ENCODE data around the gene ENPP6.

ENPP6 gene

DNA sequence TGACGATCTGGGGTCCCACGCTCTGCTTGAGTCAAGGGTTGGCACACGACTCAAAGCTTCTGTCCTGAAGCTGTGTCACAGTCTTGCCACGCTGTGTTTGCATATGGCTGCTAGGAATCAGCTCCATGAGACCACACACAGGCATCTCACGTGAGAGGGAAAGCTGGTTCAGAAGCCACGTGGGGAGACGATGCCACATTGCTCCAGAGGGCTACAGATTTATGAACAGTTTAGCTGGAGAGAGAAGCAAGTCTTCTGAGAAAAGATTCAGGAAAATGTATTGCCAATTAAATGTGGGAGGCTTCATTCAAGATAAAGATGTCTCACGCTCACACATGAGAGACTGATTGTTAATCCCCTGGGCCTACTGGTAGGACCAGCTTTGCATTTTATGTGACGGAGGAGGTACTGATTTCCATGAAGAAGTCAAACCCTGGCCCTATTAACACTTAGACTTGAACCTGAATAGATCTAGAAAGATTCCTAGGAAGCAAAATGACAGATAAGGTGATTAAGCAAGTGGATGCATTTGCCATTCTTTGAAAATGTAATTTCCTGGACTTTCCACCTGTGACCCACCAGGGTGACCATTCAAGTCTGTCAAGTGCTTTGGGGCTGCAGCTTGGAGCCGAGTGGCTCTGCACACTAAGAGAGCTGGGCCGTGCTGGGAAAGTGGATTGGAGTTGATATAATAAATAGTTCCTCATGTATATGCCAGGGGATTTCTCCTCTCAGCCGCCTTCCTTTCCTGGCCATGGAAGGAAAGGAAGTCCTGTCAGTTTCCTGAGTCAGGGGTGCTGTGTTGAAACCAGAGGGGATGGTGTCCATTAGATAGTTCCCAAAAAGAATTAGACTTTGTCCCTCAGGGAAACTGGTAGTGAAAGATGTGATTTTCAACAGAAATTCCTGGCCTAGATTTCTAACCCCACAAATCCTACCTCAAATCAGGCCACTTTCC lies 29.0 kb downstream of the ENPP6 start:
- DNase-seq = no peak

DNA sequence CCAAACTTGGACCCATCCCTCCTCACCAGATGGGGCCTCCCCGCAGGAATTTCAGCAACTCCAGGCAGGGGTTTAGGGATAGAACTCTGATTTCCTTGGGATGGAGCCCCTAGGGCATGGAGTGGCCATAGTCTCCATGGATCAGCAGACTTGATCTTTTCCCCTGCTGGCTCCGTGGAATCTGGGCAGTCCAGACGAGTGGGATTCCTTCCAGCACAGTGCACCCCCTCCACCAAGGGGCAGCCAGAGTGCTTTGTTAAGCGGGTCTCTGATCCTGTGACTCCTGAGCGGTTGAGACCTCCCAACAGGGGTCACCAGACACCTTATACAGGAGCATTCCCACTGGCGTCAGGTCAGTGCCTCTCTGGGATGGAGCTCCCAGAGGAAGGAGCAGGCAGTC lies 40.4 kb downstream of the ENPP6 start:
- DNase-seq = no peak

DNA sequence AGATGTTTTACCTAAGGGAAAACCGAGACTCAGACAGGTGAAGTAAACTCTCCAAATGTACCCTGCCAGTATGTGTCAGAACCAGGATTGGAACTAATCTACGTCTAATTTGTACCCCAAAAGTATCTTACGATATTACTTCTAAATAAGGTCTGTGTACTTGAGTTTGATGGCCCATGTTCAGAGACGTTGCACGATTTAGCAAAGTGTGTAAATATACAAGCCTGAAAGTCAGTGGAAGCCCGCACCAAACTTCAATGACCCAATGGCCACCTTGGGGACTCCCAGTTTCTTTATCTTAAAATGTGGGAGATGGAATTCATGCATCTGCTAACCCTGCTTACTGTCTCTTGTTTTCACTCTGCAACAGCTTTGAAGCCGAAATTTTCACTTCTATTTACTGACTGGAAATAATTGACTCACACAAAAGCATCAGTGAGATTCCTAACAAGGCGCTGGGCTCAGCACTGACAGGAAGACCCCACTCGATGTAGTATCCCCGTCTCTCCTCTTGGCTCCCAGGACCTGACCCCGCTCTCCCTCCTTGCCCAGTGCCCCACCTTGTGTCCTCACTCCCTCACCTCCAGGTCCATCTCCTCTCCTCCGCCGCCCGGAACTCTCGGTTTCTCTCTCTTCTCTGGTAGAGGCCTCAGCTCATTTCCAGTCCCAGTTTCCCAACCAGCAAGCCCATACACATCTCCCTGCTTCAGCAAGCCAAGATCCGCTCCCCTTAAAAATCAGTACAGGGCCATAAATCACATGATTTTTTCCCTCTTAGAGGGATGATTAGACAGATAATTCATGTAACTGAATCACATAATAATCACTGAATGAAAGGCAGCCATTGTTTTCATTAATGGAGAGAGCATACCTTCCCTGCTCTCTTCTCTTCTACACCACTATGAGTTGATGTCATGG lies 42.8 kb downstream of the ENPP6 start:
- no peak for DNase-seq

DNA sequence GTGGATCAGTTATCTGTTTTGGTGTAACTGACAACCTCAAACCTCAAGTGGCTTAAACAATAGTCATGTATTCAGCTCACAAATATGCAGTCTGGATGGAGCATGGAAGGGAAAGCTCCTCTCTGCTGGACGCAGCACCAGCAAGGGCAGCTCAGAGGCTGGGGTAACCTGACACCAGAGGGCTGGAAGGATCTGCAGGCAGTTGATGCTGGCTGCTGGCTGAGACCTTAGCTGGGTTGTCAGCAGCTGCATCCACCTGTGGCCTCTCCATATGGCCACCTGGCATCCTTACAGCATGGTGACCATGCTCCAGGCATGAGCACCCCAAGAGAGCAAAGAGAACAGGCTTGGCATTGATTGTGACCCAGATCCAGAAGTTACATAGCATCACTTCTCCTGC lies 46.7 kb downstream of the ENPP6 start:
- no peak for DNase-seq

DNA sequence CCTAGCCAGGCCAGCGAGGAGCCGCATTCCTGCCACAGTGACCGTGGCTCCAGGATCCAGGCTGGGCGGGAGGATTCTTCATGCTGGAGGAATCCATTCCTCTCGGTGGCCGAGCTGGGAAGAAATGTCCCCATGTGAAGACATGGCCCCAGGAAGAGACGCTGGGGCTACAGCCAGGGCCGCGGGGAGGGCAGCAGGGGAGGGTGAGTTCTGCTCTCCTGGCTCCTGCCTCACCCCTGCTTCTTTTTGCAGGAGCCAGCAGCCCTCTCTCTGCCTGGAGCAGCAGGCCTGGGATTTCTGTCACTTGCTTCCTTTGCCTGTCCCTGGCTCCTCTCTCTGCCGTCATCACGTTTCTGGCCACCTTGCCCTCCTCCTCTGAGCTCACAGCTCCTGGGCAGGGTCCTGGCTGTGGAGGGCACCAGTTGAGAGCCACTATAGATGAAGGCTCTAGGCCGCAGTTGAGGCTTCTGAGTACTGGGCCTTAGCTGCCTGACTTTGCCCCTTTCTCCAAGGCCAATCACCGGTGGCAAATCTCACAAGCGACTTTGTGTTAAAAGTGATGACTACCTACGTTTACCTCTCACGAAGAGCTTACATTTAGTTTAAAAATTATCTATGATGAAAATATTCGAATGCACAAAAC lies 48.3 kb downstream of the ENPP6 start:
- no peak for DNase-seq

DNA sequence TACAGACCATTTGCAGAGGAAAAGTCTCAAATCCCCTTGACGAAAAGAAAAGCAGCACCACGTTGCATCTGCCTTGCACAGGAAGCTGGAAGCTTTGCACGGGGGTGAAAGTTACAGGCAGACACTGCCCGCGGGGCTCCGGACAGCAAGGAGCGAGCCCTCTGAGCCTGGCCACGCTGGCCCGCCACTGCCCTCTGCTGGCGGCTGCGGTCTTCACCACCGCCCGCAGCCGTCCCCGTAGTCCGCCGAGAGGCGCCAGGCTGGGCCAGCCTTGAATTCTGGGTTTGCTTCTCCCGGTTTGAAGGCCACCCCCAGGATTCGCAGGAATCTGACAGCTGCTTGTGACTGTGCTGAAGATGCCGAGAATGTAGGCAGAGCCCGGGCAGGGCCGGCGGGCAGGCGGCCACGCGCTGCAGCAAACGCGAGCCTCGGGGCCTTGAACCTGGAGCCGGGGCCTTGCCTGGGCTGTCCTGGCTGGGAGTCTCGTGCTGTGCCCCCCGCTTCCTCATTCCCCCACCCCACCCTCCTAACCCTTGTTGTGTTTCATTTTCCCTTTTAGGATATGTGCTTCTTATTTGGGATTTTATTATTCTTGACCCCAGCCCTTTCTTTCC lies 49.2 kb downstream of the ENPP6 start:
- peak; percentile 8 for DNase-seq

DNA sequence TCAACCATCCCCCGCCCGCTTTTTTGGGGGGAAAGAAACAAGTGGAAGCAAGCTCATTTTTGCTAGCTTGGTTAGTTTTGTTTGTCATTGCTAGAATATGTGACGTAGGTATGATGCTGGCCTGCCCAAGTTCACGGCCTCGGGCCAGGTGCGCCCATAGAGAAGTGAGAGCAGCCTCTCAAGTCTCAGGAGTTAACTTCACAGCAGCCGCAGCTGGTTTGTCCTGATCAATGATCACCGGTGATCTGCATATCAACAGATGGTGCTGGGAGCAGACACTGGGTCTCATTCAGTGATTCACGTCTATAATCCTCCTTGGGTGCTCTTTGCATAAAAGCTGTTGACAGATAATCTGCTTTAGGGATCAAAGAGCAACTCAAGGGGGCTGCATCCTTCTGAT lies 50.1 kb downstream of the ENPP6 start:
- no peak for DNase-seq

DNA sequence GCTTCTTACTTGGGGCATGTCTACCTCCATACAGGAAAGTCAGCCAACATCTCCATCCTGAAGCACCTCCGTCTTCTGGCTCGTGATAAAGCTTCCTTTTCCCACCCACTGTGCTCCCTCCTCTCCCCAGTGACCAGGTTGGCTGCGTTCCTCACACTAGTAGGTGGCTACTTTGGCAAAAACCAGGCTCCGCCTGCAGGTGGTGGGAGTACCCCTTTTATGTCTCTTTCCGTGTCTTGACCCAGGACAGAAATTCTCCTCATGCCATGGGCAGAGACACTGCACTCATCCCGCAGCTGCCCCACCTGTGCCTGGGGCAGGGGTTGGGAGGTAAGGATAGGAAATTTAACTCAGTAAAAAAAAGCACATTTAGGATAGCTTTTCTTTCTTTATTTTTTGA lies 50.9 kb downstream of the ENPP6 start:
- no peak for DNase-seq

DNA sequence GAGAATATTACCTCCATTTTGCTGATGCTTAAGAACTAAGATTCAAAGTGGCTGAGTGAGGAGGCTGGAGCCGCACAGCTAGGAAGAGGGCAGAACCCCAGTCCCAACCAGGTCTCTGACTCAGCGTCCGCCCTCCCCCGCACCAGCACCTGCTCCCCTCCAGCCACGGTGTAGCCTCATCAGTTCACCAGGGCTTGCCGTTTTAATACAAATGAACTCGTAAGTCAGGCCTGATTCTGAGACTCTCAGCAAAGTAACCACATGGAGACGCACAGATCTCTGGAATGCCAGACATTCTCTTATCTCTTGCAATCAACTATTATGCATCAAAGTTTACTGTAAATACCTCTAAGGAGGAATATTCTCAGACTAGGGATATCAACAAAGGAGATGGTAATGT lies 52.4 kb downstream of the ENPP6 start:
- no peak for DNase-seq

DNA sequence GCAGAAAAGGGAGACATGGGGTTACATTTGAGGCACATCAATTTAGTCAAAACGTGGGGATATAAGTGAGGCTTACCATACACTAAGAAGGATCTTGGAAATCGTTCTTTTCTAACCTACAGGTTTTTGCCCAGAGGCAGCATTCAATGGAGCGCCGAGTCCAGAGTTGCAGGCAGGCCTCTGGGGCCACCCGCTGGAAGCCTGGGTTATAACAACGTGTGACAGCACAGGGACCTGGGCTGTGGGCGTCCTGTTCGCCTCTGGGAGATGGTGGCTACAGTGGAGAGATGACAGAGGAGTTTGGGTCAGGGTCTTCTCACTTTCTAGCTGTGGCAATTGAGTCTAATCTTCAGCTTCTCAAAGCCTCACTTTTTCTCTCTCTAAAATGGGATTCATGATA lies 53.9 kb downstream of the ENPP6 start:
- no peak for DNase-seq

DNA sequence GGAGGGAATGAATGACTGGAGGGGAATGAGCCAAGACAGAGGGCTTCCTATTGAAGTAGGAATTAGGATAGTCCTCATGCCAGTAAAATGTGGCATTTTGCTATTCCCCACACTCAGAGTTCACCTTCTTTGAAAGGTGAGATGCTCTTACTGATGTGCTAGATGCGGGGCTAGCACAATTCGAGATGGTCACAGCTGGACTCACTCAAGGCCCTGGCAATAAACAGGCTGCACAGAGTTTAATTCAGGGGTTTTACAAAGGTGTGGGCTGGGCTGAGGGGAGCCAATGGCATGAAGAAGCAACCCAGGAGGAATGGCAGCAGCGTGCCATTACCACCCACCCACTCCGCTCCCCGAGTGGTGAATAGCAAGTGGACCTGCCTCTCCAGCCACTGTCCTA lies 55.1 kb downstream of the ENPP6 start:
- DNase-seq = no peak

DNA sequence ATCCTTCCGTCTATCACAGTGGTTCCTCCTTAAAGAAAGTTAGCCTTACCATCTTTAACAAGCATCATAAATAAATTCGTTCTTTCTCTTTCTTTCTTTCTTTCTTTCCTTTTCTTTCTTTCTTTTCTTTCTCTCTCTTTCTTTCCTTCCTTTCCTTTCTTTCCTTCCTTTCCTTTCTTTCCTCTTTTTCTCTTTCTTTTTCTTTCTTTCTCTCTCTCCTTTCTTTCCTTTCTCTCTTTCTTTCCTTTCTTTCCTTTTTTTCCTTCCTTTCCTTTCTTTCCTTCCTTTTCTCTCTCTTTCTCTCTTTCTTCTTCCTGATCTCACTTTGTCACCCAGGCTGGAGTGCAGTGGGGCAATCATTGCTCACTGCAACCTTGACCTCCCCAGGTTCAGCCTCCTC lies 60.4 kb downstream of the ENPP6 start:
- DNase-seq = no peak

DNA sequence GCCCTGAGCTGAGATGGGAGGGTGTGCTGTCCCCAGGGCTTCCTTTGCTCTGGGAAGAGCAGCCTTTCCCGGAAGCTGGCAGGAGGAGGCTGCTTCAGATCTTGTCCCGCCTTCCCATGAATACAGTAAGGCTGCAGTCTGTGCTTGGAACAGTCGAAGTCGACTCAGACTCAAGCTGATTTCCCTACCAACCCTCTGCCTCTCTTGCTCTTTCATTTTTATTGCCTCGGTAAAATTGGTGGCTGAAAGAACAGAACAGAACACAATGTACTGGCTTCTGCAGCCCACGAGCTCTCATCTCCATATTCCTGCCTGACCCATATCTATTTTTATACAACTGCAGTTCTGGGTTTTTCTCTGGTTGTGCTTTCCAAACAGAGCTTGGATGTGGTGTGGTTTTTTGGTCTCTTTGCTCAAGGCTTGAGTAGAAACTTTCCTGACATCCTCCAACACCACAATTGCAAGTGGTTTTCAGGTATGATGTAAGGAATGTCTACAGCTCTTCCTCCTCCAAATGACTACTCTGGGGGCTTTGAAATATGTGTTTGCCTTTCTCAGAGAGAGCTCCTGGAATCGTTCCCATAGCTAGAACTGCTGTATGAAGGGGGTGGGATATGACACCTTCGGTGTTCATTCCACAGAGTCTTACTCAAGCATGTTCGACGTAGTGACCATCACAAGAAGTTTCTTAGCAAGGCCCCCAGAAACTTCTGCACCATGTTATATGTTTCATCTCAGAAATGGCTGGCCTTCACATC lies 61.3 kb downstream of the ENPP6 start:
- no peak for DNase-seq

DNA sequence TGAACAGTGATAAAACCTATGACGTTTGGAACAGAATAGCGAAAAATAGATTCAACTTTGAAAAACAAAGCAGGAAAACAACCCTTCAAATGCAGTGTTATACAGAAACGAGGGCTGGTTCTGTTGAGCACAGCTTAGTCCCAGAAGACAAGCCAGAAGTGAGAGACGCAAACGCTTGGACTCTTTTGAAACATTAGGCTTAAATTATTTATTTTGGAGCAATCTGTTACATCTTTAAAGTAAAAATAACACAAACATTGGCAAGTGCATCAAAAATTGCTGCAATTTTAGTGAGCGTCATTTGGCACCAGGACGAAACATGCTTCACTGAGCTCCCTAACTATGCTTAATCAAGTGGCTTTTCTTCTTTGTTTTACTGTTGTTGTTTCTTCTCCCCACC lies 63.5 kb downstream of the ENPP6 start:
- DNase-seq = no peak

DNA sequence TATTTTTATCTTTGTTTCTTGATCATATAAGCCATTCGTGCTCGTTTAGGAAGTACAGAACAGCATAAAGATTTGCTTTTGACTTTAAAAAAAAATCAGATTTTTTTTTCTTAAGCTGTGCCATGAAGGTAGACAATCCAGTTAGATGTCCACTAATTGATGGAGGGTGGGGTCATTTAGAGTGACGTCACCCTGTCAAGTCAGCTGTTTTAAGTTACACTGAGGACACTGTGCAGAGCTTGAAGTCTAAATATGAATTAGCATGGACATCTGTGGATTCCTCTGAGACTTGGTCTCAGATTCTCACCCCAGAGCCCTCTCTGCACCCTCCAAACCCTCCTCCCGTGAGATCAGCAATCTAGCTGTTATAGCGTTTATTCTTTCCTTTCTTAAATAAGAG lies 63.9 kb downstream of the ENPP6 start:
- DNase-seq = no peak

DNA sequence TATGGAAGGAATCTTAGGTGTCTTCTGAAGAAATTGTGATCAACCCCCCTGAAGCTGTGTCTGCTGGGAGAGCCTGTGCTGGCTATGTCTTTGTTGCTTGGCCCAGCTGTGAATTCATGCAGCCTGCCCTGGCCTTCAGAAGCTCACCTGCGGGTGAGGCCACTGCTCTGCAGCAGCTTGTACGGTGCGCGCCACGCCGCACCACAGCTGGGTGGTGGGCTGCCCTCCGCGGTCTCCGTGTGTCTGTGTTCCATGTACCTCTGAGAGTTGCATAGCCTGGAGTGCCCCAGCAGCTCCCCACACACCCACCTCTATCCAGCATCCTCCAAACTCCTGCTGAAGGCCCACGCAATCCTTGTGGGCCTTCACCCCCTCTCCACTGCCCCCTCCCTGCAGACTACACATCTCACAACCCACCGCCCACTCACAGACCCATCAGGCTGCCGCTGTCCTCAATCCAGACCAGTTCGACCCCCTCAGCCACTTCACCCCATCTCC lies 65.6 kb downstream of the ENPP6 start:
- DNase-seq = no peak

DNA sequence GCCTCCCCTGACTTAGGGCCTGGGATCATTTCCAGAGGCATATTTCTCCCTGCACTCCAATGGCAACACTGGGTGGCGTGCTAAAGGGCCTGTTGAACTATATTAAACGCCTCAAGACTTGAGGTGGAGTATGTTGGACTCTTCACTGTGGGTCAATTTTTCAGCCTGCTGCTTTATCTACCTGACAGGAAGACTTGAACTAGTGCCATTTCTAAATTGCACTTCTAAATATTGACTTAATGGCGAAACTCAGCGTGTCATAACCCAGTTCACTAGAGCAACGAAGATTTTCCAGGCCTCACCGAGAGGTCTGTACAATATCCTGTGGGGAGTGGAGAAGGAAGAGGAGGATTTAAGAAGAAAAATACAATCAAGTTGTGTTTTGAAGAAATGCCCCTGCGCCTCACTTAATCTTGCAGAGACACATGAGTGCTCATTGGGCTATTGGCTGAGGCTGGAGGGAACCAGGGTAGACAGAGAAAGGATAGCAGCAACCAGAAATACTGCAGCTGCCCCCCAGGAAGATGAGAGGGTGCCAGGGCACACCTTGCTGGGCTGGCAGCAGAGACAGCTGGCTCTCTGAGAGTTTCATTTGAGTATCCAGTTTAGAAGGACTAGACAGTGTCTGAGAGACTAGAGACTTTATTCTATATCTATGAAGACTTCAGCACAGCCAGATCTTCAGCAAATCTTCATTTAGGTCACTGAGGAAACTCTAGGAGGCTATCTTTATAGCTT lies 67.4 kb downstream of the ENPP6 start:
- DNase-seq = no peak

DNA sequence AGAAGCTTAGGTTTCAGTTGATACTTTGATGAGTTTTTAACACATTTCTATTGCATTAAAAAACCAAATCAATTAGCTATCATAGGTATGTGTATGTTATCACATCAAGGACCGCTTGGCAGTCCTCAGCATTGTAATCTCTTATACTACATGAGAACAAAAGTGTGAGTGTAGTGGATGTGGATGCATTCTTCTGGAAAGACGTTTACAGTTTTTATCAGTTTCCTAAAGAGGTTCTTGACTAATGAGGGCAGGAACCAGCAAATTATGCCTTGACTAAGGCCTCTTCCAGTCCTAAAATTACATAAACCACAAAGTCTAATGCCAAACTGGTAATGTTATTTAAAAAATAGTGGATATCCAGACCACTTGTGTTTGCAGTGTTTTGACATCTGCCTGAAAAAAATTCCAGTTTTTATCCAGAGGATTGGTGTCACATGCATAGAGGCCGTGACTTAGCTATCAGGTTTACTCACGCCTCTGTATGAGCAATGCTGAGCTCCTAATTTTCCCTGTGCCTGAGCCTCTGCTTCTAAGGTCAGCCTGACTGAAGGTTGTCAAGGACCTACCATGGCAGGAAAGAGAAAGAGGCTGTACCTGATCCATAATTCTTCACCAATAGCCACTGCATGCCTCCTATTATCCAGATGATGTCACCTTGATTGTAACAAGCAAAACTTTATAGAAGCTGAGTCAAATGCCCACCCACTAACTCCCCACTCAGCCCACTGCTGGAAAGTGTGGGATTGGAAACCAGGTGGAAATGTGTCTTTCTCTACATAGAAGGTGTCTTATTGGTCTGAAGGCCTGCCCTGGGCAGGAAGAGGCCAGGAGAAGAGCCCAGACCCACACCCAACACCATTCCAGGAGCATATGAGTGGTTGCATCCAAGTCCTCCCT lies 68.7 kb downstream of the ENPP6 start:
- DNase-seq = no peak

DNA sequence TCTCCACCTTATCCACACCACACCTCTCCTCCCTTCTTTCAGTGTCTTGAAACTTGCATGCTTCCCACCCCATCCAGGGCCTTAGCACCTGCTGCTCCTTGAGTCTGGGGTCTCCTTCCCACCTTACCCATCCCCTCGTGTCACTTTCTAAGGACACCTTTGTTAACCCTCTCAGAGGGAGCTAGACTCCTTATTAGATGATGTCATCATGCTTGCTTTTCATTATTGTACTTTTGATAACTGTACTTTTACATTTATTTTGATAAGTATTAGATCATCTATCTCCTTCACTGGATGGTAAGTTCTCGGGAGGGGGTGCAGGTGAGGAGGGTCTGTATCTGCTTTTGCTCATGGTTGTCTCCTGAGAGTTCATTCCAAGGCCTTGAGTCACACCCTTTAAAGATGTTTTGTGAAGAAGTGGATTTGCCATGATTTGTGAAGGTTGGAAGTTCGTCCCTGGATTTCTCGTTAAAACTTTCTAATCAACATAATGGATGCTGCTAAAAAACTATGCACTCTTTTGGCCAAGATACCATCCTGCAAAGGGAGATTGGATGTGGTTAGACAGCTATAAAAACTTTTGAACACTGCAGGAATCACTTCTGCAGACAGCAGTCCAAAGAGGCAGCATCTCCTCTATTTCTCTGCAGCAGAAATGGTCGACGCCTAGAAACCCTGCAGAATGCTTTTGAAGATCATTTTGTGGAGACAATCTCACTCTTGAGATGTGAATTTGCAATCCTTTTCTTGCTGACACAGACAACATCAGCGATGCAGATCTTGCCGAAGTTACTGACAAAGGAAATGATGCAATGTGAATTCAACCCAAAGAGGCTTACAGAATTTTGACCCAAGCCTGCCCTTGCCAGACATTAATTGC lies 69.6 kb downstream of the ENPP6 start:
- DNase-seq = no peak
